Stimulated activated CD4-positive, alpha-beta T cell treated with anti-CD3 and anti-CD28 coated beads, Interleukin-2, amount 100 ng/mL, for 48 hours (primary cell): Measurements from ENCODE around the gene GSTA3.
"Not testable (repeated sequence)": the region's sequence is repeated elsewhere in the genome, so short reads cannot be mapped to it uniquely, and the experiment has no call there.

Experiments used
- DNase-seq, 2 donors: peaks; one replicate each; pipeline ENCODE4 v3.0.0-alpha.2; 2020

Gene GSTA3

DNA sequence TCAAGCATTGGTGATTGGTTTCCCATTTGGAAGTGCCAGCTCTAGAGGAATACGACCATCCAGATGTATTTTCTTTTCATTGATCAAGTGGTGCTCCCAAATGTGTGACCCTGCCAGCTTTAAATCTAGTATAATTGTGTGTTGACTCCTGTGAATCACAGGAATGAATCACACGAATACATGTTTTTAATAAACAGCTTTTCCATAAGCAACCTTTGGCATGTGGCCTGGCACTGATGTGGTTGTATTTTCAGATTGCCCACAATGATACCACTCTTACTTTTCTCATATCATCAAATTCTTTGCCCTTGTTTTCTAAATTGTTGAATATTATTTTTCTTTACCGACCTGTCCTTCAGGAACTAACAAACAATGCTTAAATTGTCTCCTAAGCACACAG, 367 bp downstream of the GSTA3 start:
- no peak for DNase-seq

- no peak for DNase-seq
These were observed 972 bp downstream of the GSTA3 start for GRCh38 chr6:52908526-52908925.

- DNase-seq = no peak
These were observed 4.8 kb downstream of the GSTA3 start for GRCh38 chr6:52904562-52905279.

- DNase-seq = no peak
These were observed 9.0 kb downstream of the GSTA3 start for GRCh38 chr6:52900536-52900935.

DNA sequence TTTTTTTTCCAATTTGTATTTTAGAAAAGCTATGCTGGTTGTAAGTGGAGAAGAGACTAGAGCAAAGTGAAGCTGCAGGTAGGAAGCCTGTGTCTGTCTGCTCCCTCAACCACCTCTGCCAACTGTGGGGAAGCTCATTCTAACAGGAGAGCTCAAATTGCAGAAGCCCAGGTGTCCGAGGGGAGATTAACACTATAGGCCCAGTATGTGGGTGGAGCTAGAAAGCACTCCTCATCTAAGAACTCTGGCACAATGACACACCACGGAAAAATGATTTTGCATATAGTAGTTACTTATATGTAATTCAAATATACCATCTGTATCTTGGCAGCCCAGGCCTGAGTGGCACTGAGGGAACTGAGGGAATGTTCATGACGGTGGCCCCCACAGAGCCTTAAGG, 13.7 kb downstream of the GSTA3 start:
- not testable (repeated sequence) for DNase-seq

DNA sequence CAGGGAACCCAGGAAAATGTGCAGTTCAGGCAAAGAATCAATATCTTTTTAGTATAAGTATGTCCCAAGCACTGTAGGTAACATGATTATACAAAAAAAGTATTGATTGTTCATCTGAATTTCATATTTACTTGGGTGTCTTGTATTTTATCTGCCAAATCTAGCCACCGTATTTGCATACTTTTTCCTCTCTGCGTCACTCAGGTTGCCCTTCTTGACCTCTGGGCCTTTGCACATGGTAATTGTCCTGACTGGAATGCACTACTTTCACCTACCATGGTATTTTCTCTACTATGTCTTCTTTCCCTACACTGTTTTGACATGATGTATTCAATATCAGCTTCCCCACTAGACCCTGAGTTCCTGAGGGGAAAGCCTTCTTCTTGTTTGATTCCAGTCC, 15.2 kb downstream of the GSTA3 start:
- DNase-seq = no peak

DNA sequence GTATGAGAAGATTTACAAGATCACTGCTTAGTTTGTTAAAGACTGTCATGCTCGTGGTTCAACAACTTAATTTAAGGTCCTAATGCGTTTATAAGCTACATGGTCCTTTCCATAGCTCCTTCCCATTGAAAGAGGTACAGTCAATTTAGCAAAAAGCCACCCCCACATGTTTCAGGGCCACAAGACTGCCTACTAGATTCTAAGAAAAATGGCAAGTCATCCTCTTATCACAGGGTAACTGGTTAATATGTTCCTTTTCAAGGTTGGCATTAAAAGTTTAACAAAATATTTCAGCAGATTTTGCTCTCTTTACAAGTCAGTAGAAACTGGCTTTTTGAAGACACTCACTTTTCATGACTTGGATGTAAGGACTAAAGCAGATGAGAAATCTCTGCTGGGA, 15.7 kb downstream of the GSTA3 start:
- no peak for DNase-seq

GRCh38 chr6:52893221-52893620, 16.3 kb downstream of the GSTA3 start:
- no peak for DNase-seq

- DNase-seq = no peak
These were observed 19.5 kb downstream of the GSTA3 start for GRCh38 chr6:52890018-52890417.

DNA sequence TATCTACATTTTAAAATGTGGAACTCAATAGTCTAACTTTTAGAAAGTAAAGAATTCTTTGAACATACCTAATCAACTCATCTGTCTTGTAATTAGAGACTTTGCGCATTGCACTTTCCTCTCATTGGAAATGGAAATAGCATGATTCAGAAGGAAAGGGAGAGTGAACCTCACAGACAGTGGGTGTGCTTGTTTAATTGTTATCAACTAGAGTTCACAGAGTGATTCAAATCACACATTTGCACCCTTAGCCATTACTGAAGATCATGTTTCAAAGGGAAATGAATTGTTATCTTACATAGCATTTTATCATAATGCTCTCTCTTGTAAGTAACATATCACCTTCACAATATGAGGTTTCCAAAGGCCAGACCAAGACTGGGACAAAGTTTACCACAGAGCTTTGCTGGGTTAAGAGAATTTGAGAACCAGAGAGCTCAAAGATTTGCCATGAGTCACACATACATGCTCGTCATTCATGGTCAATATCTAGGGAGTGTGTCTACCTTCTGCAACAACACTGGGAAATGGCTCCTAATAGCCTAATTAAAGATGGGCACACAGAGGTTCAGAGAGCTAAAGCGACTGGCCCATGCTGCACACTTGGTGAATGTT, 21.5 kb downstream of the GSTA3 start:
- DNase-seq = no peak

GRCh38 chr6:52881996-52882841, 27.3 kb downstream of the GSTA3 start:
- peak; percentile 50 to 57 for DNase-seq

GRCh38 chr6:52881662-52881995, 27.9 kb downstream of the GSTA3 start:
- DNase-seq = no peak

- DNase-seq = no peak
These were observed 31.7 kb downstream of the GSTA3 start for GRCh38 chr6:52877786-52878185.

GRCh38 chr6:52877168-52877567, 32.3 kb downstream of the GSTA3 start:
- no peak for DNase-seq

DNA sequence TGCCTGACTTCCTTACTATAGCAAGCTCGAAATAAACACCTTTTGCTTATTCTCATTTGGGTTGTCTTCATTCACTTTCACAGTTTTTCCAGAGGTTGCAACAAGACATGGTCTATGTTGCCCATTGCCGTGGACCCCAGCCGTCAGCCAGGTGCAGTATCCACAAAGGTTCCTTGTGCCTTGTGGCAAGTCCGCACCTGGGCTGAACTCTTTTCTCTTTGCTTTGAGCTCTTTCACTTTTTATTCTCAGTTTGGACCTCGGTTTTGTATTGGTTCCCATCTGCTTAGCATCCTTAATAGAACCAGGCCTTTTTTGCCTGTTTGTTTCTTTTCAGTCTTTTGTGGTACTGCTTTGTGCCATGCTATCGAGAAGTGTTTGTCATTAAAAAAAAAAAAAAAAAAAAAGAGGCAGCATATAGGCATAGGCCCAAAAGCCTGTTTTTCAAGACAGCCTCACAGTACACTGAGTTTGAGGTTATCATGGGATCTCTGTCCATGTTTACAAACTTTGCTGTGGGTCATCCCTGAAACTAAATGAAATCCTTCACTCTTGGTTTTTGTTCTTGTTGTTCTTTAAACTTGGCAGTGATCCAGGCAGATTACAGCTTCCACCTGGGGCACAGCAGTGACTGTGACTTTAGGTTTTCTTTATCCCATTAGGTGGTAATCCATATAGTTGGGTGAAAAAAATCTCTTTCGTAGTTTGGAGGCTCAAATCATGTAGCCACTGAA, 33.3 kb downstream of the GSTA3 start:
- DNase-seq = no peak

- DNase-seq = no peak
These were observed 37.5 kb downstream of the GSTA3 start for GRCh38 chr6:52872031-52872430.

GRCh38 chr6:52871621-52872020, 37.9 kb downstream of the GSTA3 start:
- no peak for DNase-seq

- not testable (repeated sequence) for DNase-seq
These were observed 39.0 kb downstream of the GSTA3 start for GRCh38 chr6:52870335-52871091.

DNA sequence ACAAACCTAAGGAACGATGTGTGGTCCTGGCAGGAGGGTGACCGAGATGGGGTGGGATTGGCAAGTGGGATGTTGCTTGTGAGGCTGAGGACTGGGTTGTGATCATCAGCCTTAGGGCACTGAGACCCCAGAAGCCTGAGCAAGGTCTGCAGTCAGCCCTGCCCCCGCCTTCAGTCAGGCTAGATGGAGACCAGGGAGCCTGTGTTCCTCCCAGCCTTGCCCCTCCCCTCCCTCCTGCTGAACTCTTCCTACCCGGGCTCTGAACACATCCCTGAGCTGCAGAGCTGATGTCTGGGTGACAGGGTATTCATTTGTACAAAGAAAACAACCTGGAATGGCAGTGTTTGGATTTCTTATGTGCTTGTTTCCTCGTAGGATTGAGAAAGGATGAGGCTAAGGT, 40.6 kb downstream of the GSTA3 start:
- DNase-seq = not testable (repeated sequence)

DNA sequence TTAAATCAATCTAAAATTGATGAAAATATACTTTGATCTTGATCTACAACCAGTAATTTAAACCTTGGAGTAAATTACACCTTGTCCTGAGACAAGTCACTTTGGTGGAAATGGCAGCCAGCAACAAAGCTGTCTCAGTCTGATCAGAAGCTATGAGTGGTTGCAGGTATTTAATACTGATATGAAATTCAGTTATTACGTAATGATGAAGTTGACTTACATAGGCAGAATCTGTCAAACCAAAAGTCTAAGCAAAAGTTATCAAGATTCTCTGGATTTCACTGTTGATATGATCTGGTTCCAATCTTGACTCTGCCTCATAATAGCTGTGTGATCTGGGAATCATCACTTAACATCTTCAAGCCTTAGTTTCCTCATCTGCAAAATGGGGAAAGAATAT, 41.3 kb downstream of the GSTA3 start:
- DNase-seq = no peak

- DNase-seq = not testable (repeated sequence)
These were observed 48.3 kb downstream of the GSTA3 start for GRCh38 chr6:52861151-52861550.

- DNase-seq = no peak
These were observed 51.1 kb downstream of the GSTA3 start for GRCh38 chr6:52858416-52858815.

- DNase-seq = not testable (repeated sequence)
These were observed 53.4 kb downstream of the GSTA3 start for GRCh38 chr6:52856137-52856536.
